Smooth muscle cell (in vitro differentiated cells): ENCODE measurements around the gene ZMYND10. TPM values are rescaled to one million over a fixed set of nuclear protein-coding genes. Genes with fewer than 3 reads are reported as not detected.

ENCODE experiments used
- DNase-seq: peaks from one replicate; lab custom pipeline; 2025; ENCODE audit not compliant: unreplicated experiment; lab: John Stamatoyannopoulos, UW
- H2AFZ ChIP-seq: fragments of 200-600 bp; sonication (generic); 2 replicates; pipeline ENCODE4 v1.6.0; 2016; ENCODE audit warnings: antibody characterized with exemption, low read depth, mild to moderate bottlenecking
- H3F3A ChIP-seq: fragments of 200-600 bp; sonication (generic); 2 replicates; pipeline ENCODE4 v1.6.0; 2017; ENCODE audit warnings: antibody characterized with exemption, low read depth
- H3K27ac ChIP-seq: fragments of 200-600 bp; sonication (generic); 2 replicates; pipeline ENCODE4 v1.5.1; 2016; ENCODE audit warnings: low read depth, mild to moderate bottlenecking
- H3K27me3 ChIP-seq: fragments of 200-600 bp; sonication (generic); 2 replicates; pipeline ENCODE4 v1.6.1; 2016; ENCODE audit warnings: low read depth, mild to moderate bottlenecking
- H3K36me3 ChIP-seq: fragments of 200-600 bp; sonication (generic); 2 replicates; pipeline ENCODE4 v1.5.1; 2016; ENCODE audit warnings: low read depth
- H3K4me1 ChIP-seq: fragments of 200-600 bp; sonication (generic); 2 replicates; pipeline ENCODE4 v1.5.1; 2016; ENCODE audit warnings: low read depth
- H3K4me2 ChIP-seq: fragments of 200-600 bp; sonication (generic); 2 replicates; pipeline ENCODE4 v1.6.0; 2016; ENCODE audit warnings: mild to moderate bottlenecking
- H3K4me3 ChIP-seq: fragments of 200-600 bp; sonication (generic); 2 replicates; pipeline ENCODE4 v1.5.1; 2016; ENCODE audit warnings: mild to moderate bottlenecking
- H3K79me2 ChIP-seq: fragments of 200-600 bp; sonication (generic); 2 replicates; pipeline ENCODE4 v1.6.0; 2016; ENCODE audit warnings: low read depth, mild to moderate bottlenecking
- H3K9ac ChIP-seq: fragments of 200-600 bp; sonication (generic); 2 replicates; pipeline ENCODE4 v1.6.0; 2016; ENCODE audit warnings: low read depth
- H3K9me3 ChIP-seq: fragments of 200-600 bp; sonication (generic); replicated peaks from 2 replicates; pipeline ENCODE4 v1.5.1; 2016; ENCODE audit warnings: low read depth
- H4K20me1 ChIP-seq: fragments of 200-600 bp; sonication (generic); 2 replicates; pipeline ENCODE4 v1.6.0; 2016; ENCODE audit warnings: low read depth
- CTCF ChIP-seq: fragments of 200-600 bp; sonication (generic); IDR thresholded peaks from 2 replicates; pipeline ENCODE4 v1.5.1; 2017; ENCODE audit warnings: borderline replicate concordance, mild to moderate bottlenecking, antibody characterized with exemption; ENCODE audit not compliant: insufficient read depth, poor library complexity, severe bottlenecking
- WGBS: methylation state at CpG from one replicate; pipeline ENCODE4 v1.1.7; 2016; ENCODE audit warnings: low lambda C conversion rate; 5-methylcytosine and 5-hydroxymethylcytosine counted together
- polyA plus RNA-seq: library from polyadenylated mRNA; unstranded; fragments of >200 nt; fragmentation: Nextera tagmentation; extraction: Ambion mirVana; gene quantifications from 2 replicates; pipeline ENCODE4 v1.2.1, GENCODE V29; 2016
- total RNA-seq: library from RNA; depleted of rRNA; stranded (reverse); fragments of >200 nt; gene quantifications from 2 replicates; pipeline ENCODE4 v1.2.3, GENCODE V29; 2014

The ZMYND10 gene
- total and polyA plus RNA-seq, 2 experiments from 2014 or later = 0.27 to 1.7 TPM

- no peak overlapping the region for H3K4me3 ChIP-seq
- no peaks in the 10 kb centered on the region for H3K9me3 ChIP-seq
- no peaks in the 10 kb centered on the region for H3F3A ChIP-seq
- no peak overlapping the region for H2AFZ ChIP-seq
- H3K27ac ChIP-seq = no peak overlapping the region
- DNase-seq = no peak
- H3K4me2 ChIP-seq = no peak overlapping the region
- no peaks in the 10 kb centered on the region for H4K20me1 ChIP-seq
- no peak for TF ChIP-seq CTCF
- H3K27me3 ChIP-seq = no peaks in the 10 kb centered on the region
- no peaks in the 10 kb centered on the region for H3K4me1 ChIP-seq
- H3K79me2 ChIP-seq = no peaks in the 10 kb centered on the region
- no peak overlapping the region for H3K9ac ChIP-seq
- no peaks in the 10 kb centered on the region for H3K36me3 ChIP-seq
- 86% methylated on average over 12 of the region's 12 CpGs for whole genome bisulfite sequencing
These were observed 45.1 kb upstream of the ZMYND10 start for GRCh38 chr3:50390508-50391224.

DNA sequence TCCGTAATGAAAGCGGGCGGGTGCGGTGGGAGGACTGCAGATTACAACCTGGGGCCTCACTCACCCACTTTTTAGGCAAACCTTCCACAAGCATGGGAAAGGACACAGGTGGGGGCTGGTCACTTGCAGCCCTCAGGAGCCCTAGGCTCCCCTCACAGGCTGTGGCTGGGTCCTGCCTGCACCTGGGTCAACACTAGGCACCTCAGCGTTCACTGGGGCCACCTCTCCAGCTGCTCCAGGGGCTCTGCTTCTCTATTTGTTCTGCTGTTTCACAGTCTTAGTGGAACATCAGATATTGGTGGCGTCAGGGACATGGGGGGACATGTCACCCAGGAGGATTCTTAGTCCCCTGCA is 43.9 kb upstream of the ZMYND10 start:
- TF ChIP-seq CTCF = no peak

DNA sequence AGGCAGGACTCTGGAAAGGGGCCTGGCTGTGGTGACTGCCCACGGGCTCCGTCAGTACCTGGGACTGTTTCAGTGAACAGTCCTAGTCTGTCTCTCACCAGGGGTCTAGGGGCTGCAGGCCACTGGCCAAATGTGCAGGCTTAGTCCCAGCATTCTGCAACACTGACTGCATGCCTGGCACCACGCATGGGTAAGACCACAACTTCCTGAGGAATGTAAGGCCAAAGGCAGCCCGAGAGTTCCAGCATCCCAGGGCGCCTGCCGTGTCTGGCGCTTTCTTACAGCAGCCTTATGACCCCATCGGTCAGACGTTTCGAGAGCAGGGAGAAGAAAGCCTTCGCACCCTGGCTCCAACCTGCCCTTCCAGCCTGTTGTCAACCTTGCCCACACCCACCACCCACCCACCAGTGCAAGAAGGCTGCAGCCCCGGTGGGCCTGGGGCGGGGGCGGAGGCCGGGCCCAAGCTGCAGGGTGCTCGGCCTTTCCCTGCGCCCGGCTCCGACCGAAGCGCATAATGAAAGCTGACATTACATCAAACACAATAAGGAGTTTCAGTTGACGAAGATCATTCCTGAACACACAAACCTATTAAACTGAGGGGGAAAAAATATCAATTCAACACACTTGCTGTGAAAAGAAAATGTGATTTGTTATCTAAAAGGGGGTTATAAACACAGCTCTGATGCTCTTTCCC is 43.3 kb upstream of the ZMYND10 start:
- no peak for DNase-seq
- no peak overlapping the region for H2AFZ ChIP-seq
- no peak for TF ChIP-seq CTCF
- no peak overlapping the region for H3K4me3 ChIP-seq
- no peaks in the 10 kb centered on the region for H3K9me3 ChIP-seq
- H4K20me1 ChIP-seq = no peaks in the 10 kb centered on the region
- no peaks in the 10 kb centered on the region for H3K36me3 ChIP-seq
- no peak overlapping the region for H3K4me2 ChIP-seq
- whole genome bisulfite sequencing = 83% methylated on average over 22 of the region's 22 CpGs
- H3K27ac ChIP-seq = no peak overlapping the region
- no peaks in the 10 kb centered on the region for H3K4me1 ChIP-seq
- no peaks in the 10 kb centered on the region for H3K79me2 ChIP-seq
- no peaks in the 10 kb centered on the region for H3K27me3 ChIP-seq
- no peak overlapping the region for H3K9ac ChIP-seq
- no peaks in the 10 kb centered on the region for H3F3A ChIP-seq

More for the DNA sequence above, 43.9 kb upstream of the ZMYND10 start:
- Histone ChIP-seq H4K20me1 (no peaks in the 10 kb centered on the region), H2AFZ (no peak overlapping the region), H3K4me2 (no peak overlapping the region), H3K4me1 (no peaks in the 10 kb centered on the region), H3K36me3 (no peaks in the 10 kb centered on the region), H3K4me3 (no peak overlapping the region), H3K9ac (no peak overlapping the region), H3K9me3 (no peaks in the 10 kb centered on the region), H3K79me2 (no peaks in the 10 kb centered on the region), H3K27ac (no peak overlapping the region), H3F3A (no peaks in the 10 kb centered on the region), H3K27me3 (no peaks in the 10 kb centered on the region)
- DNase-seq = no peak
- 94% methylated on average over 6 of the region's 6 CpGs for WGBS
